Amniotic stem cell (primary cell): ENCODE measurements around the gene HK2.

Experiments used
- DNase-seq: peaks from one replicate; lab custom pipeline; 2025; lab: John Stamatoyannopoulos, UW

The HK2 gene

GRCh38 chr2:74937221-74937880, 103.4 kb downstream of the HK2 start:
- no peak for DNase-seq

DNA sequence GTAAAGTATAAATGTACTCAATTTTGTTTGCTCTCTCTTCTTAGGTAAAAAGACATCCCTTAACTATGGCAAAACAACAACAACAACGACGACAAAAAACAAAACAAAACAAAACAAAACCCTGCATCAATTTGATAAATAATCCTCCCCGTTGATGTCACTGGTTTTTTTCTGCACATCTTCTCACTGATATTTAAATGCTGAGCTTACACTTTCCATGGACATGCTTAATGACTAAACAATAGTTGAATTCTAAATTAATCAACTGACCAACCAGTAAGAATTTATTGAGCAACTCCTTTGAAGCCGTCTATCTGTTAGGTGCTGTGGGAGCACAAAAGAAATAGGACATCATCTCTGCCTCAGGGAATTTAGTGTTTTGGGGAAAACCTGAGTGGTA, 104.3 kb downstream of the HK2 start:
- no peak for DNase-seq

- DNase-seq: no peak
Measured at GRCh38 chr2:74939919-74940812, 106.2 kb downstream of the HK2 start.

DNA sequence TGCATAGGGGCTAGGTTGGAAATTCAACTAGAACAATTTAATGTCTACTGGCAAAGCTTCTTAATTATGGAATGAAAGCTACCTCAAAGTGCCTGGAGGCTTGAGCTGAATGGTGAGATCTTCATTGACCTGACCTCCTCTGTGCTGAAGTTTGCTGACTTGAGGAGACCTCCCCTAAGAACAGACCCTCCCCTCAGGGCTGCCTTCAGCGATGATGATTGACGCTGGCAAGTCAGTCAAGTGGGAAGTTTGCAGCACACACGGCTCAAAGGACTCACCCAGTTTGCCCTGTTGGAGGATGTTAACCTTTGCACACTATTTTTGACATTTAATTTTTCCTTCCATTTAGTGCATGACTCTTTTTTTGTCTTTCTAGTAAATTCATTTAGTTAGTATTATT, 107.4 kb downstream of the HK2 start:
- no peak for DNase-seq

DNA sequence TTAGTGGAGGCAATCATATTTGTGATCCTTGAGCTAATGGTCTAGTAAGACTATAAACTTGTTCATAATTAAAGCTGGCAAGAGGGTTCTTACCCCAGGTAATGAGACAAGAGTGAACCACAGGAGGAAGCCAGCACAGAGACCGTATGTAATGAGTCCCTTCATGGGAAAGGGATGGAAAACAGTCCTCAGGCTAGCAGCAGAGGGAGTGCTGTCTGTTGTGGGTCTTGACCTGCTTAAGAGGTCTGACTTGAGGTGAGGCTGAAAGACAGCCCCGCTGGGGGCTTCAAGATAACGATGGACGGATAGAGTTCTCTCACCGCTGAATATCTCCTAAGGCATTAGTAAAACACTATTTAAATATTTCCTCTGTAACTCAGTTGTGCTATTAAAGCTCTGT, 108.3 kb downstream of the HK2 start:
- DNase-seq: no peak
